Measurements from ENCODE around the gene SETD3. TPM values are rescaled to one million over a fixed set of nuclear protein-coding genes. Genes with fewer than 3 reads are reported as not detected.
A peak's percentile ranks its signal among the peaks of the same experiment; 100 is the strongest.

SETD3 gene
- total RNA-seq, 1 donor from 2014 or later: 47.7 TPM

DNA sequence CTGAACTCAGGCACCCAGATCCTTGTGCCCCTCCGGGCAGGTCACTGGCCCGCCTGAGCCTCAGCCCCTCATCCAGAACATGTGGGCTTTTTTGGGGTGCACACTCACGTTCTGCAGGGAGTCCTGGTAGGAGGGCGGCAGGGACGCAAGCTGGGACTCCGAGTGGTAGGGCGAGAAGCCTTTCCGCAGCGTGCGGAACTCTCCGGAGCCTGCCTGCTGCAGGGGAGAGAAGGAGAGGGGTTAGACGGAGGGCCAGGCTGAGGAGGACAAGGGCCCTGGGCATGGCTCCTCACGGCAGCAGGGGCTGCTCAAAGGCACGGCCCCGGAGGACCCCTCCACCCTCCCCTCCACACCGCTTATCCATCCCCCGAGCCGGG is 41.4 kb upstream of the SETD3 start:
- Mint-ChIP-seq H3K27me3 (ENCODE audit: low read depth) (no peaks in the 10 kb centered on the region), H3K27ac (peak overlapping the region; percentile 93), H3K36me3 (no peaks in the 10 kb centered on the region), H3K4me1 (peaks cover 47% of the 10 kb centered on the region), H3K4me3 (no peak overlapping the region), H3K9me3 (no peaks in the 10 kb centered on the region)
- TF ChIP-seq, protein P1, sequence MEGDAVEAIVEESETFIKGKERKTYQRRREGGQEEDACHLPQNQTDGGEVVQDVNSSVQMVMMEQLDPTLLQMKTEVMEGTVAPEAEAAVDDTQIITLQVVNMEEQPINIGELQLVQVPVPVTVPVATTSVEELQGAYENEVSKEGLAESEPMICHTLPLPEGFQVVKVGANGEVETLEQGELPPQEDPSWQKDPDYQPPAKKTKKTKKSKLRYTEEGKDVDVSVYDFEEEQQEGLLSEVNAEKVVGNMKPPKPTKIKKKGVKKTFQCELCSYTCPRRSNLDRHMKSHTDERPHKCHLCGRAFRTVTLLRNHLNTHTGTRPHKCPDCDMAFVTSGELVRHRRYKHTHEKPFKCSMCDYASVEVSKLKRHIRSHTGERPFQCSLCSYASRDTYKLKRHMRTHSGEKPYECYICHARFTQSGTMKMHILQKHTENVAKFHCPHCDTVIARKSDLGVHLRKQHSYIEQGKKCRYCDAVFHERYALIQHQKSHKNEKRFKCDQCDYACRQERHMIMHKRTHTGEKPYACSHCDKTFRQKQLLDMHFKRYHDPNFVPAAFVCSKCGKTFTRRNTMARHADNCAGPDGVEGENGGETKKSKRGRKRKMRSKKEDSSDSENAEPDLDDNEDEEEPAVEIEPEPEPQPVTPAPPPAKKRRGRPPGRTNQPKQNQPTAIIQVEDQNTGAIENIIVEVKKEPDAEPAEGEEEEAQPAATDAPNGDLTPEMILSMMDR (IDR thresholded peaks at IDR 0.05; ENCODE audit: unreplicated experiment): no peak
- no peak for DNase-seq (ENCODE audit: low spot score in 2 of 2, unreplicated experiment in 2 of 2)

DNA sequence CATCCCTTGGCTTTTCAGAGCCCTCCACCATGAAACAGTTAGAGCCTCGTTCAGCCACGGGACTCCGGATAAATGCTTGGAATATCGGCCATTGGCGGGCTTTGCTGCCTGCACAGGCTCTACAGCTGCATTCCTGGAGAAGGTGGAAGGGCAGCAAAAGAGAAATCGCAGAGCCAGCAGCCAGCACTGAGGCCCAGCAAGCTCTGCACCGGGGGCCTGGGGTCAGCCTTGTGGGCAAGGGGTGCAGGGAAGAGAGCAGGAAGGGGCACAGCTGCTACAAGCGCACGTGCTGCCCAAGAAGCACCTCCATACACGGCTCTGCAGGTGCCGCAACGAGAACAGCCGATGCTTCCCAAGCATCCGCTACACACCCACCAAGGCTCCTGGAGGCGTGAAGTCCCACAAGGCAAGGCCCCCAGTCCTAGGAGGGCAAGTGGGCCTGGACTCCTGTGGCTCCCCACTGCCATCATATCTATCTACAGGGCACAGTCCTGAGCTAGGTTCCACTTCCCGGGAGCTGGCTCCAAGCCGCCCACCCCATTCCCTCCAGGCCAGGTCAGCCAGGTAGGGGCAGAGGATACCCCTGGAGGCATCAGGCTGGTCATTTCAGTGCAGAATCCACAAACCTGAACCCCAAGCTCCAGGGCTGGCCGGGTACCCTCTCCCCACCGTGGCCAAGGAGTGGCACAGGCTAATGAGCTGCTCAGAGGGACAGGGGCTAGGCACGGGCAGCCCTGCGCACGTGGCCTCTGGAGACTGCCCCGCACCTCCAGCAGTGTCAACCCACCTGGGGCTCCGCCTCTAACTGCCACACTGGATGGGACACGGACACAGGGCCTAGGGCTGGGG is 40.7 kb upstream of the SETD3 start:
- Mint-ChIP-seq H3K27ac (peak overlapping the region; percentile 80), H3K4me3 (no peak overlapping the region), H3K36me3 (no peaks in the 10 kb centered on the region), H3K9me3 (no peaks in the 10 kb centered on the region), H3K4me1 (peaks cover 47% of the 10 kb centered on the region), H3K27me3 (ENCODE audit: low read depth) (no peaks in the 10 kb centered on the region)
- DNase-seq (ENCODE audit: low spot score in 2 of 2, unreplicated experiment in 2 of 2): no peak
- TF ChIP-seq, protein P1 (IDR thresholded peaks at IDR 0.05; ENCODE audit: unreplicated experiment): no peak

DNA sequence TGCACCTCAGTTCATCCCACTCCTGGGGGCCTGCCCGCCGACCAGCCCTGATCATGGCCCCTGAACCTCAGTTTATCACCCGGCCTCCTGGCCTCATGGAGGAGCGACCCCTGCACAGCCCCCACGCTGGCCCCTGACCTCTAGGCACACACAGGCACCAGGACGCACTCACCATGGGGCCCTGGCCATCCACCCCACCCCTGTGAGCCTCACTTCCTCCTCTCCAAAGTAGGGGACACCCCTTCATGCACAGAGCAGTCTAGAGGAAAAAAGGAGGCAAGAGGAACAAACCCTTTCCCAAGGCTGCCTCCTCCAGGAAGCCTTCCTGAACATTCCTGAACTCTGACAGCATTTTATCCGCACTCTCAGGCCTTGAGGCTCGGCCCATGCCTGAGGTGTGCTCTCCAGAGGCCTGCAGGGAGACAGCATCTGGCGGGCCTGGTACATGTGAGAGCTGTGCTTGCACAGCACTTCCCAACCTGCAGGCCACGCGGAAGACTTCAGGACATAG is 40.0 kb upstream of the SETD3 start:
- peak overlapping the region; percentile 80 for H3K27ac Mint-ChIP-seq
- TF ChIP-seq, protein P1 (IDR thresholded peaks at IDR 0.05; ENCODE audit: unreplicated experiment): no peak
- H3K9me3 Mint-ChIP-seq: no peaks in the 10 kb centered on the region
- H3K36me3 Mint-ChIP-seq: no peaks in the 10 kb centered on the region
- peaks cover 47% of the 10 kb centered on the region for H3K4me1 Mint-ChIP-seq
- no peaks in the 10 kb centered on the region for H3K27me3 Mint-ChIP-seq (ENCODE audit: low read depth)
- H3K4me3 Mint-ChIP-seq: no peak overlapping the region
- DNase-seq (ENCODE audit: low spot score in 2 of 2, unreplicated experiment in 2 of 2): no peak

DNA sequence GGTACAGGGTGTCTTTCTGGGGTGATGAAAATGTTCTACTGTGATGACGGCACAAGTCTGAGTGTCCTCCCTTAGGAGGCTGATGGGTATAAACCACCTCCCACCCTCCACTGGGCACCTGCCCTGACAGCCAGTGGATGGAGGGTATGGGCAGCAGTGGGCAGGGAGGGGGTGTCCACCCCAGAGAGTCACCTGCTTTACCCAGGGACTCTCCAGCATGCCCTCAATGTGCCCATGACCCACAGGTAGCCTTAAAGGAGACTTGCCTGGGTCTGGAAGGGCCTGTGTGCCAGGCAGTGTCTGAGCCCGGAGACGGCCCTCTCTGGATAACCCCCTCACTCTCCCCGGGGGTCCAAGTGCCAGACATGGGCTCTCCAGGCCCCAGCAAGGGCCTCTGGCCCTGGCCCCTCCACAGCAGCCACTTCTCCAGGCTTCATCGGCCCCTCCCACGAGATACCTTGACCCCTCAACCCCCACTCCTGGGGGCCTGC is 39.3 kb upstream of the SETD3 start:
- H3K4me1 Mint-ChIP-seq: peaks cover 43% of the 10 kb centered on the region
- H3K9me3 Mint-ChIP-seq: no peaks in the 10 kb centered on the region
- no peaks in the 10 kb centered on the region for H3K27me3 Mint-ChIP-seq (ENCODE audit: low read depth)
- H3K4me3 Mint-ChIP-seq: no peak overlapping the region
- TF ChIP-seq, protein P1 (IDR thresholded peaks at IDR 0.05; ENCODE audit: unreplicated experiment): no peak
- DNase-seq (ENCODE audit: low spot score in 2 of 2, unreplicated experiment in 2 of 2): no peak
- H3K27ac Mint-ChIP-seq: no peak overlapping the region
- H3K36me3 Mint-ChIP-seq: no peaks in the 10 kb centered on the region

DNA sequence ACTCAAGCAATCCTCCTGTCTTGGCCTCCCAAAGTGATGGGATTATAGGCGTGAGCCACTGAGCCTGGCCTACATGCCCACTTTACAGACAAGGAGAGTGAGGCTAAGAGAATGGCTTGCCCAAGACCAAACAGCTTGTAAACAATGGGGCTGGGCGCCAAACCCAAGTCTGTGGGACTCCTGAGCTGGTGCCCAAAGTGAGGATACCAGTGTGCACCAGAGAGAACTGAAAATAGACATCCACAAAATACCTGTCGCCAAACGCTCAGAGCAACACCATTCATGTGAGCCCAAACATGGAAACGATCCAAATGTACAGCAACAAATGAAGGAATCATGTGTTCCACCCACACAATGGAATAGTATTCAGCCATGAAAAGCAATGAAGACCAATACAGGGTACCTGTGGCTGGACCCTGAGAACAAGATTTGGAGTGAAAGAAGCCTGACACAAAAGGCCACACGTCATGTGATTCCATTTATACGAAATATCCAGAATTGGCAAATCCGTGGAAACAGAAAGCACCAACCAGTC is 38.8 kb upstream of the SETD3 start:
- Mint-ChIP-seq H3K4me1 (peaks cover 37% of the 10 kb centered on the region), H3K27ac (no peak overlapping the region), H3K9me3 (no peaks in the 10 kb centered on the region), H3K27me3 (ENCODE audit: low read depth) (no peaks in the 10 kb centered on the region), H3K36me3 (no peaks in the 10 kb centered on the region), H3K4me3 (no peak overlapping the region)
- no peak for DNase-seq (ENCODE audit: low spot score in 2 of 2, unreplicated experiment in 2 of 2)
- TF ChIP-seq, protein P1 (IDR thresholded peaks at IDR 0.05; ENCODE audit: unreplicated experiment): no peak

All from mesothelial cell of epicardium (in vitro differentiated cells).